Nephron progenitor cell (in vitro differentiated cells): ENCODE data around the gene RIMBP2.

ENCODE experiments used
- DNase-seq: peaks from one replicate; pipeline ENCODE4 v3.0.0; 2021
- H3K27ac Mint-ChIP-seq: 2 replicates; pipeline ENCODE4 v1.8.0; 2021; ENCODE audit warnings: mild to moderate bottlenecking, moderate library complexity, mixed read lengths
- H3K27me3 Mint-ChIP-seq: 2 replicates; pipeline ENCODE4 v1.8.0; 2021; ENCODE audit warnings: mild to moderate bottlenecking, low read depth, mixed read lengths; ENCODE audit not compliant: poor library complexity
- H3K36me3 Mint-ChIP-seq: 2 replicates; pipeline ENCODE4 v1.8.0; 2021; ENCODE audit warnings: low read depth, mixed read lengths
- H3K4me1 Mint-ChIP-seq: 2 replicates; pipeline ENCODE4 v1.8.0; 2021; ENCODE audit warnings: mixed read lengths
- H3K4me3 Mint-ChIP-seq: 2 replicates; pipeline ENCODE4 v1.8.0; 2021; ENCODE audit warnings: mild to moderate bottlenecking, moderate library complexity, mixed read lengths
- H3K9me3 Mint-ChIP-seq: 2 replicates; pipeline ENCODE4 v1.8.0; 2021; ENCODE audit warnings: mild to moderate bottlenecking, moderate library complexity, mixed read lengths
- CTCF ChIP-seq: fragments of 200-600 bp; sonication (generic); IDR thresholded peaks from 2 replicates; pipeline ENCODE4 v1.5.0; 2021; ENCODE audit warnings: antibody characterized with exemption

RIMBP2 gene

GRCh38 chr12:130675121-130675520 lies 41.0 kb downstream of the RIMBP2 start:
- Mint-ChIP-seq H3K27me3 (peaks cover 15% of the 10 kb centered on the region), H3K36me3 (no peaks in the 10 kb centered on the region), H3K27ac (no peak overlapping the region)

GRCh38 chr12:130674676-130675075 lies 41.4 kb downstream of the RIMBP2 start:
- no peaks in the 10 kb centered on the region for H3K36me3 Mint-ChIP-seq
- DNase-seq, result no peak
- no peak overlapping the region for H3K27ac Mint-ChIP-seq
- no peak for TF ChIP-seq CTCF
- H3K27me3 Mint-ChIP-seq, result peaks cover 11% of the 10 kb centered on the region
- no peaks in the 10 kb centered on the region for H3K4me1 Mint-ChIP-seq
- no peak overlapping the region for H3K4me3 Mint-ChIP-seq
- H3K9me3 Mint-ChIP-seq, result peaks cover 28% of the 10 kb centered on the region

More at GRCh38 chr12:130675121-130675520, 41.0 kb downstream of the RIMBP2 start:
- H3K4me1 Mint-ChIP-seq, result no peaks in the 10 kb centered on the region
- H3K4me3 Mint-ChIP-seq, result no peak overlapping the region
- no peak for DNase-seq
- H3K9me3 Mint-ChIP-seq, result peaks cover 25% of the 10 kb centered on the region
- TF ChIP-seq CTCF, result no peak

- no peaks in the 10 kb centered on the region for H3K36me3 Mint-ChIP-seq
- H3K27me3 Mint-ChIP-seq, result peaks cover 8% of the 10 kb centered on the region
- TF ChIP-seq CTCF, result no peak
- H3K4me1 Mint-ChIP-seq, result no peaks in the 10 kb centered on the region
- peak overlapping the region; percentile 34 for H3K27ac Mint-ChIP-seq
- H3K4me3 Mint-ChIP-seq, result no peak overlapping the region
- H3K9me3 Mint-ChIP-seq, result peaks cover 40% of the 10 kb centered on the region
- DNase-seq, result no peak
These were observed 42.9 kb downstream of the RIMBP2 start for GRCh38 chr12:130673036-130673705.

- no peak for DNase-seq
- Mint-ChIP-seq H3K27me3 (peaks cover 8% of the 10 kb centered on the region), H3K36me3 (peaks cover 2% of the 10 kb centered on the region), H3K9me3 (peaks cover 40% of the 10 kb centered on the region), H3K4me1 (no peaks in the 10 kb centered on the region), H3K4me3 (no peak overlapping the region), H3K27ac (no peak overlapping the region)
- TF ChIP-seq CTCF, result no peak
These were observed 43.8 kb downstream of the RIMBP2 start for GRCh38 chr12:130672089-130672820.

- Mint-ChIP-seq H3K4me3 (no peak overlapping the region), H3K36me3 (peaks cover 5% of the 10 kb centered on the region), H3K9me3 (peaks cover 38% of the 10 kb centered on the region), H3K27ac (no peak overlapping the region), H3K4me1 (no peaks in the 10 kb centered on the region), H3K27me3 (peaks cover 8% of the 10 kb centered on the region)
- DNase-seq, result no peak
- TF ChIP-seq CTCF, result no peak
These were observed 44.5 kb downstream of the RIMBP2 start for GRCh38 chr12:130671556-130671955.
